CD4-positive, alpha-beta T cell (primary cell): ENCODE results near the gene NAGK. TPM values are rescaled to one million over a fixed set of nuclear protein-coding genes. Genes with fewer than 3 reads are reported as not detected.
A peak's percentile ranks its signal among the peaks of the same experiment; 100 is the strongest.
"Not testable (repeated sequence)": the region's sequence is repeated elsewhere in the genome, so short reads cannot be mapped to it uniquely, and the experiment has no call there.

Experiments used
- ATAC-seq: fragments of 200-7000 bp; cut with Tn5 transposase; one replicate; pipeline ENCODE4 v1.10.0; 2022; ENCODE audit warnings: mild to moderate bottlenecking; ENCODE audit not compliant: poor library complexity
- CTCF ChIA-PET: fragments of 350-600 bp; sonication (Branson Sonifier 250); formaldehyde crosslinking; loops from one replicate; lab custom pipeline; 2021; ENCODE audit warnings: antibody characterized with exemption, inconsistent platforms; lab: Charles Lee
- POLR2A ChIA-PET: fragments of 350-600 bp; sonication (Branson Sonifier 250); formaldehyde crosslinking; loops from one replicate; lab custom pipeline; 2021; ENCODE audit warnings: antibody characterized with exemption, inconsistent platforms; lab: Charles Lee
- DNase-seq, 14 experiments: peaks; one replicate each; pipeline ENCODE4 v3.0.0-alpha.2; 2013 to 2020; ENCODE audit warnings: mixed read lengths in 2 of 14
- H3K27ac ChIP-seq, 2 donors: one replicate each; pipeline versions ENCODE4 v1.5.1 to v1.7.0; 2013; ENCODE audit warnings: low read length in 2 of 2, low read depth in 1 of 2, mild to moderate bottlenecking in 1 of 2
- H3K27me3 ChIP-seq, 2 experiments: 1 replicate in 1 of 2; 2 replicates in 1 of 2; pipeline versions ENCODE4 v1.6.1 to v1.7.0; 2013; ENCODE audit warnings: low read length in 2 of 2, control low read depth in 1 of 2, mild to moderate bottlenecking in 1 of 2, moderate library complexity in 1 of 2; ENCODE audit not compliant: insufficient read depth in 2 of 2, control insufficient read depth in 1 of 2
- H3K36me3 ChIP-seq: one replicate; pipeline ENCODE4 v1.6.1; 2013; ENCODE audit warnings: low read length, control low read depth; ENCODE audit not compliant: insufficient read depth
- H3K4me1 ChIP-seq: one replicate; pipeline ENCODE4 v1.6.1; 2013; ENCODE audit warnings: low read length, control low read depth; ENCODE audit not compliant: insufficient read depth
- H3K4me3 ChIP-seq: one replicate; pipeline ENCODE4 v1.5.1; 2013; ENCODE audit warnings: mild to moderate bottlenecking, low read length, moderate library complexity
- H3K9me3 ChIP-seq, 2 experiments: 1 replicate in 1 of 2; 2 replicates in 1 of 2; pipeline versions ENCODE4 v1.6.1 to v1.7.0; 2013; ENCODE audit warnings: low read length in 2 of 2, mild to moderate bottlenecking in 2 of 2, control low read depth in 1 of 2, moderate library complexity in 1 of 2; ENCODE audit not compliant: control insufficient read depth in 1 of 2, insufficient read depth in 1 of 2
- H3K27ac Mint-ChIP-seq: one replicate; pipeline ENCODE4 v1.8.0; 2020; ENCODE audit warnings: mixed read lengths
- H3K27me3 Mint-ChIP-seq: one replicate; pipeline ENCODE4 v1.8.0; 2021; ENCODE audit warnings: mixed read lengths
- H3K36me3 Mint-ChIP-seq: one replicate; pipeline ENCODE4 v1.8.0; 2021; ENCODE audit warnings: low read depth, mixed read lengths
- H3K4me1 Mint-ChIP-seq: one replicate; pipeline ENCODE4 v1.8.0; 2021; ENCODE audit warnings: low read depth, mixed read lengths
- H3K4me3 Mint-ChIP-seq: one replicate; pipeline ENCODE4 v1.8.0; 2020; ENCODE audit warnings: mild to moderate bottlenecking, mixed read lengths
- H3K9me3 Mint-ChIP-seq: one replicate; pipeline ENCODE4 v1.8.0; 2020; ENCODE audit warnings: mixed read lengths
- CTCF ChIP-seq: fragments of 200-600 bp; IDR thresholded peaks from one replicate; pipeline ENCODE4 v1.8.0; 2022; ENCODE audit warnings: antibody characterized with exemption, mild to moderate bottlenecking
- intact Hi-C, 2 experiments: fragments of 100-400 bp; cut with DNase I in 1 of 2; cut with micrococcal nuclease in 1 of 2; formaldehyde crosslinking; loops; one replicate each; pipeline versions ENCODE4 v1.15.1 to v1.9.0; 2023 to 2025; cut with DNase I, micrococcal nuclease
- polyA plus RNA-seq, 2 donors: library from polyadenylated mRNA; unstranded; fragments of 120-200 nt; gene quantifications; one replicate each; pipeline ENCODE4 v1.2.1, GENCODE V29; 2013
- total RNA-seq, 174 experiments: library from RNA in 2 of 174; stranded (reverse) in 2 of 174; gene quantifications; one replicate each; pipeline ENCODE4 v1.2.3 and lab custom pipeline; 2021 to 2026

Gene NAGK
- total RNA-seq (10 to 100 TPM; 62.3 to 73.3 TPM), total RNA-seq (lab: John Stamatoyannopoulos, UW) (22.6 to 128 (median 64.8) reads per million in 172 experiments)
- 75.0 TPM for polyA plus RNA-seq (2013, experiment 1 of 2)
- polyA plus RNA-seq (2013, experiment 2 of 2), result 78.4 TPM

- Histone ChIP-seq H3K27ac (peak within 1 kb of the TSS; percentile 91 to 98), H3K27me3 (no peaks in the 10 kb centered on the region), H3K4me1 (peaks cover 56% of the 10 kb centered on the region), H3K36me3 (peaks cover 9% of the 10 kb centered on the region), H3K9me3 (no peaks in the 10 kb centered on the region), H3K4me3 (peak within 1 kb of the TSS; percentile 97)
- intact Hi-C loops, result loop anchor here (1.0 to 5.0 kb wide), 3 partner anchors 62 to 159 kb away; partner anchors contain the start of genes MCEE (in 2 of the 2), MPHOSPH10 (in 2 of the 2), PAIP2B (in 1 of the 2) and TEX261 (in 1 of the 2)
- peak within 1 kb of the TSS; percentile 99 for H3K4me3 Mint-ChIP-seq
- ChIA-PET CTCF (interaction anchor here (0.9 to 2.5 kb wide), 6 partner anchors 13 to 120 kb away, joined by 3 to 10 read pairs (median 7); partner anchors contain the start of genes MCEE and MPHOSPH10), POLR2A (interaction anchor here (0.7 to 6.5 kb wide), 25 partner anchors 8 to 1631 kb away, joined by 3 to 114 read pairs (median 7); partner anchors contain the start of genes ANKRD53, C2orf42, MCEE and MPHOSPH10)
- no peaks in the 10 kb centered on the region for H3K27me3 Mint-ChIP-seq
- TF ChIP-seq CTCF, result no peak
- DNase-seq (peak; percentile 94 to 99 (median 97)), ATAC-seq (peak; percentile 78)
- H3K9me3 Mint-ChIP-seq, result no peaks in the 10 kb centered on the region
- peaks cover 40% of the 10 kb centered on the region for H3K36me3 Mint-ChIP-seq
- H3K4me1 Mint-ChIP-seq, result peaks cover 68% of the 10 kb centered on the region
- H3K27ac Mint-ChIP-seq, result peak within 1 kb of the TSS; percentile 99
Observed at GRCh38 chr2:71068218-71069035, at the start of gene NAGK. Gene NAGK (plus strand): TSS chr2:71068648. CDS start chr2:71068684, 36 bp downstream.

DNA sequence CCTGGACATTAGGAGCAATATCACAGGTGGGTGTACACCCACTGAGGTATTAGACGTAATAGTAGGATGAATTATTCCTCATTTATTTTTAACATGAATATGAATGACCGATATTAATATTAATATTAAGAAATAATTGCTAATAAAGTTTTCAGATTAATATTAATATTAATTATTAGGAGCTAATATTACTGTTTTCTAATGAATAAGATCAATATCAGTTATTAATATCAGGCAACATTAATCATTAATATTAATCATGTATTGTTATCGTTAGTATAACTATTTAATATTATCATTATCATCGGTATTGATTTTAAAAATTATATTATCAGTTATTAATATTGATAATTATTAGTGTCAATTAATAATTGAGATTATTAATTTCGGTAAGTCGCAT is 48.5 kb upstream of the NAGK start:
- H3K27ac ChIP-seq, H3K9me3 Mint-ChIP-seq, ATAC-seq, H3K27me3 ChIP-seq, DNase-seq, H3K4me3 ChIP-seq, H3K36me3 ChIP-seq, H3K4me1 ChIP-seq, H3K9me3 ChIP-seq, H3K27me3 Mint-ChIP-seq, H3K4me1 Mint-ChIP-seq, H3K27ac Mint-ChIP-seq, H3K36me3 Mint-ChIP-seq, POLR2A ChIA-PET, H3K4me3 Mint-ChIP-seq: not testable (repeated sequence)
- CTCF ChIA-PET, result interaction anchor here (1.4 kb wide), 1 partner anchor 19 kb away, joined by 4 read pairs; no protein-coding TSS in a partner anchor
- intact Hi-C loops, result loop anchor here (5.0 to 10.0 kb wide), 2 partner anchors 112 to 495 kb away; partner anchors contain the start of genes MCEE (in 1 of the 2) and MPHOSPH10 (in 1 of the 2)

GRCh38 chr2:71021394-71021793 is 47.1 kb upstream of the NAGK start:
- H3K4me3 ChIP-seq, DNase-seq, H3K4me1 Mint-ChIP-seq, H3K9me3 Mint-ChIP-seq, H3K4me3 Mint-ChIP-seq, H3K9me3 ChIP-seq, H3K27me3 ChIP-seq, H3K27ac Mint-ChIP-seq, H3K4me1 ChIP-seq, POLR2A ChIA-PET, H3K27ac ChIP-seq, H3K36me3 ChIP-seq, H3K27me3 Mint-ChIP-seq, ATAC-seq, H3K36me3 Mint-ChIP-seq: not testable (repeated sequence)
- CTCF ChIA-PET, result interaction anchor here (1.4 kb wide), 1 partner anchor 20 kb away, joined by 4 read pairs; no protein-coding TSS in a partner anchor
- intact Hi-C loops, result loop anchor here (5.0 to 10.0 kb wide), 2 partner anchors 111 to 493 kb away; partner anchors contain the start of genes MCEE (in 1 of the 2) and MPHOSPH10 (in 1 of the 2)
